GM12878 (cell line): ENCODE measurements around the gene SLC32A1. TPM values are rescaled to one million over a fixed set of nuclear protein-coding genes. Genes with fewer than 3 reads are reported as not detected.

Experiments
- ATAC-seq: fragments of 200-7000 bp; cut with Tn5 transposase; 3 replicates; pipeline ENCODE4 v1.9.1; 2020; ENCODE audit warnings: mild to moderate bottlenecking, moderate library complexity
- BruUV-seq: library from RNA; stranded (reverse); fragments of 400-500 nt; replicated peaks from 2 replicates; lab custom pipeline; 2021; lab: Mats Ljungman, UMichigan
- CTCF ChIA-PET: fragments of 300-600 bp; sonication (Branson Sonifier 250); formaldehyde crosslinking; extraction: SDS; loops from one replicate; lab custom pipeline; 2021; ENCODE audit warnings: inconsistent platforms; lab: Yijun Ruan, JAX
- POLR2A ChIA-PET: fragments of 350-600 bp; formaldehyde crosslinking; extraction: SDS; loops from one replicate; lab custom pipeline; 2021; ENCODE audit warnings: inconsistent platforms; lab: Charles Lee
- RAD21 ChIA-PET: fragments of 300-600 bp; sonication (Branson Sonifier 250); formaldehyde crosslinking; loops from one replicate; lab custom pipeline; 2023; ENCODE audit warnings: antibody characterized with exemption; ENCODE audit not compliant: unreplicated experiment; lab: Charles Lee
- SMC1A ChIA-PET: fragments of 300-600 bp; sonication (Branson Sonifier 250); formaldehyde crosslinking; loops from one replicate; lab custom pipeline; 2023; ENCODE audit not compliant: unreplicated experiment, uncharacterized antibody; lab: Charles Lee
- DNase-seq: peaks from one replicate; pipeline ENCODE4 v3.0.0-alpha.2; 2011; ENCODE audit warnings: low read depth, low spot score
- FAIRE-seq: peaks from 3 replicates; lab custom pipeline; 2011; peaks lifted over from hg19 to GRCh38; lab: Jason Lieb, UNC
- H2AFZ ChIP-seq: 2 replicates; pipeline ENCODE4 v1.6.0; 2011; ENCODE audit warnings: low read depth, low read length, control low read depth; ENCODE audit not compliant: control insufficient read depth
- H3K27ac ChIP-seq: 2 replicates; pipeline ENCODE4 v1.5.1; 2011; ENCODE audit warnings: control low read depth; ENCODE audit not compliant: control insufficient read depth, insufficient read depth
- H3K27me3 ChIP-seq, 2 experiments: replicated peaks in 1 of 2; 2 replicates each; pipeline versions ENCODE4 v1.6.0 to v1.6.1; 2011; ENCODE audit warnings: low read length in 1 of 2; ENCODE audit not compliant: control insufficient read depth in 2 of 2, insufficient read depth in 2 of 2
- H3K36me3 ChIP-seq, 2 experiments: 2 replicates each; pipeline ENCODE4 v1.5.1; 2011; ENCODE audit warnings: low read length in 1 of 2; ENCODE audit not compliant: control insufficient read depth in 2 of 2, insufficient read depth in 2 of 2
- H3K4me1 ChIP-seq: 2 replicates; pipeline ENCODE4 v1.6.1; 2011; ENCODE audit warnings: mild to moderate bottlenecking, low read length, moderate library complexity, mixed read lengths; ENCODE audit not compliant: control insufficient read depth, insufficient read depth
- H3K4me2 ChIP-seq: 2 replicates; pipeline ENCODE4 v1.6.0; 2011; ENCODE audit warnings: control low read depth; ENCODE audit not compliant: control insufficient read depth, insufficient read depth
- H3K4me3 ChIP-seq: fragments of 200-600 bp; sonication (generic); 2 replicates; pipeline ENCODE4 v1.5.1; 2016
- H3K79me2 ChIP-seq: 2 replicates; pipeline ENCODE4 v1.6.0; 2011; ENCODE audit warnings: low read length; ENCODE audit not compliant: control insufficient read depth, insufficient read depth
- H3K9ac ChIP-seq: 2 replicates; pipeline ENCODE4 v1.8.0; 2011; ENCODE audit warnings: low read length, control low read depth, mixed read lengths; ENCODE audit not compliant: control insufficient read depth, insufficient read depth
- H3K9me3 ChIP-seq: replicated peaks from 3 replicates; pipeline ENCODE4 v1.5.1; 2011; ENCODE audit warnings: mild to moderate bottlenecking, low read length; ENCODE audit not compliant: control insufficient read depth, insufficient read depth
- H4K20me1 ChIP-seq: 2 replicates; pipeline ENCODE4 v1.6.0; 2011; ENCODE audit not compliant: control insufficient read depth, insufficient read depth
- ATF2 ChIP-seq: IDR thresholded peaks from 2 replicates; pipeline ENCODE4 v1.6.1; 2012; ENCODE audit warnings: low read length, inconsistent platforms
- LARP7 ChIP-seq: fragments of 450-650 bp; IDR thresholded peaks from 2 replicates; pipeline ENCODE4 v1.6.1; 2017; ENCODE audit warnings: mild to moderate bottlenecking
- SIN3A ChIP-seq: IDR thresholded peaks from 2 replicates; pipeline ENCODE4 v1.6.1; 2012; ENCODE audit warnings: low read depth, low read length, improper control_type of control experiment
- WGBS: methylation state at CpG from one replicate; pipeline ENCODE4 v1.1.6; 2016; ENCODE audit warnings: low lambda C conversion rate; ENCODE audit not compliant: insufficient replicate concordance, insufficient coverage; ENCODE audit errors: missing lambda C conversion rate; 5-methylcytosine and 5-hydroxymethylcytosine counted together
- in situ Hi-C: fragments of 300-500 bp; cut with MboI; formaldehyde crosslinking; loops from 9 replicates; pipeline ENCODE4 v1.14.3; 2018; ENCODE audit warnings: mixed read lengths
- intact Hi-C: fragments of 100-400 bp; cut with micrococcal nuclease; formaldehyde crosslinking; loops from one replicate; pipeline ENCODE4 v1.14.2; 2022; ENCODE audit not compliant: unreplicated experiment
- polyA plus RNA-seq, 11 experiments: library from polyadenylated mRNA; depleted of rRNA in 4 of 11; unstranded in 6 of 11; stranded (reverse) in 5 of 11; fragments of >200 nt; fragmentation: Nextera tagmentation in 4 of 11; fragmentation: Illumina TruSeq in 1 of 11; extraction: Ambion mirVana in 4 of 11; extraction: Trizol in 1 of 11; gene quantifications; 1 replicate in 1 of 11; 2 replicates in 10 of 11; pipeline versions ENCODE4 v1.2.1 to v1.2.3, GENCODE V29; 2011 to 2016; ENCODE audit warnings: inconsistent platforms in 2 of 11, missing spikeins in 2 of 11, low read depth in 1 of 11
- total RNA-seq, 4 experiments: library from RNA; depleted of rRNA in 3 of 4; stranded (reverse); fragments of >200 nt in 3 of 4; fragmentation: Illumina TruSeq in 1 of 4; extraction: Trizol in 1 of 4; gene quantifications; 2 replicates each; pipeline versions ENCODE4 v1.2.1 to v1.2.3, GENCODE V29; 2013 to 2021

SLC32A1 gene
- total and polyA plus RNA-seq, 10 of the 15 experiments (the other 5 are each of a cell fraction or from before 2014, with no cell fraction given), result not detected

GRCh38 chr20:38755324-38755910, 31.1 kb downstream of the SLC32A1 start:
- H3K9me3 ChIP-seq, result no peaks in the 10 kb centered on the region
- no peak overlapping the region for H3K4me3 ChIP-seq
- BruUV-seq, result no TSS peak
- SMC1A ChIA-PET, result interaction anchor here (0.8 to 5.7 kb wide), 4 partner anchors 106 to 266 kb away, joined by 3 to 67 read pairs (median 9); no protein-coding TSS in a partner anchor
- POLR2A ChIA-PET, result no interaction called here
- no peak overlapping the region for H3K27ac ChIP-seq
- H3K9ac ChIP-seq, result no peak overlapping the region
- intact Hi-C loops, result loop anchor here (10.0 kb wide), 1 partner anchor 289 kb away; no protein-coding TSS in a partner anchor
- CTCF ChIA-PET, result interaction anchor here (0.8 to 11.2 kb wide), 4 partner anchors 13 to 138 kb away, joined by 3 to 138 read pairs (median 44); no protein-coding TSS in a partner anchor
- 0 out of 2 replicates have a peak, but pooled peaks cover 3% of the 10 kb centered on the region for H4K20me1 ChIP-seq
- no peaks in the 10 kb centered on the region for H3K79me2 ChIP-seq
- TF ChIP-seq LARP7 (no peak), ATF2 (no peak), SIN3A (no peak)
- H3K27me3 ChIP-seq, result no peaks in the 10 kb centered on the region
- no peak for ATAC-seq
- no peak for DNase-seq
- no peaks in the 10 kb centered on the region for H3K4me1 ChIP-seq
- H3K36me3 ChIP-seq, result peaks cover 8 to 27% of the 10 kb centered on the region in 2 experiments; a peak in 3 of 4 replicates
- no peak overlapping the region for H3K4me2 ChIP-seq
- in situ Hi-C loops, result no loop called here
- FAIRE-seq, result no peak
- H2AFZ ChIP-seq, result no peak overlapping the region
- RAD21 ChIA-PET, result interaction anchor here (0.9 kb wide), 1 partner anchor 29 kb away, joined by 3 read pairs; no protein-coding TSS in a partner anchor
- 52% methylated on average over 6 of the region's 6 CpGs for WGBS
